HFF-Myc (cell line): ENCODE measurements around the gene PIP5K1A.

Experiments used
- DNase-seq: peaks from one replicate; pipeline ENCODE4 v3.0.0-alpha.2; 2011; ENCODE audit warnings: low read depth; ENCODE audit errors: extremely low read depth
- H3K4me3 ChIP-seq: replicated peaks from 2 replicates; pipeline ENCODE4 v1.5.1; 2011; ENCODE audit warnings: low read depth, mild to moderate bottlenecking, control low read depth, low read length
- TF ChIP-seq, protein P1 (sequence below): IDR thresholded peaks from 2 replicates; pipeline ENCODE4 v1.5.1; 2012; ENCODE audit warnings: mild to moderate bottlenecking, low read depth, low read length, control low read depth; ENCODE audit errors: missing control alignments

Gene PIP5K1A

DNA sequence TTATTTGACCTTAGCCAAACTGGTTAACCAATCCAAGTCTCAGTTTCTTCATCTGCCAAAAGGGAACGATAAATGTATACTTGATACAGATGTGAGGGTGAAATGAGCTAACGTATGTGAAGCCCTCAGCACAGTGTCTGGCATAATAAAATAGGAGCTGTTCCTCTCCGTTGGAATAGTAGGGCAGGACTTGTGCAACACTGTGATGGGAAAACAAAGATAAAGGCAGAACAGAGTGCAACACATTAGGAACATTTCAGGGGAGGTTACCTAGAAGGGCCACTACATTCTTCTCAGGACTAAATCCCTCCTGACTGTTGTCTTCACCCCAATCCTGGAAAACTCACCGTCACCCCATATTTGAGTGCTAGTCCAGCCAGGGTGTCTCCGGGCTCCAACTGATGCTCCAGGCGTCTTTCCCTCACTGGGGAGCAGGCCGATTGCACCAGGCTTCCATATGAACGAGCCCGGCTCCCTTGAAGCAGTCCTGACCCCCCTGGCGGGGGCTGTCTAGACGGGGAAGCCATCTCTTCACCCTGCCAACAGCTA is 33.5 kb upstream of the PIP5K1A start:
- DNase-seq, result no peak
- TF ChIP-seq, protein P1, sequence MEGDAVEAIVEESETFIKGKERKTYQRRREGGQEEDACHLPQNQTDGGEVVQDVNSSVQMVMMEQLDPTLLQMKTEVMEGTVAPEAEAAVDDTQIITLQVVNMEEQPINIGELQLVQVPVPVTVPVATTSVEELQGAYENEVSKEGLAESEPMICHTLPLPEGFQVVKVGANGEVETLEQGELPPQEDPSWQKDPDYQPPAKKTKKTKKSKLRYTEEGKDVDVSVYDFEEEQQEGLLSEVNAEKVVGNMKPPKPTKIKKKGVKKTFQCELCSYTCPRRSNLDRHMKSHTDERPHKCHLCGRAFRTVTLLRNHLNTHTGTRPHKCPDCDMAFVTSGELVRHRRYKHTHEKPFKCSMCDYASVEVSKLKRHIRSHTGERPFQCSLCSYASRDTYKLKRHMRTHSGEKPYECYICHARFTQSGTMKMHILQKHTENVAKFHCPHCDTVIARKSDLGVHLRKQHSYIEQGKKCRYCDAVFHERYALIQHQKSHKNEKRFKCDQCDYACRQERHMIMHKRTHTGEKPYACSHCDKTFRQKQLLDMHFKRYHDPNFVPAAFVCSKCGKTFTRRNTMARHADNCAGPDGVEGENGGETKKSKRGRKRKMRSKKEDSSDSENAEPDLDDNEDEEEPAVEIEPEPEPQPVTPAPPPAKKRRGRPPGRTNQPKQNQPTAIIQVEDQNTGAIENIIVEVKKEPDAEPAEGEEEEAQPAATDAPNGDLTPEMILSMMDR, result no peak
- H3K4me3 ChIP-seq, result peak overlapping the region; percentile 100

DNA sequence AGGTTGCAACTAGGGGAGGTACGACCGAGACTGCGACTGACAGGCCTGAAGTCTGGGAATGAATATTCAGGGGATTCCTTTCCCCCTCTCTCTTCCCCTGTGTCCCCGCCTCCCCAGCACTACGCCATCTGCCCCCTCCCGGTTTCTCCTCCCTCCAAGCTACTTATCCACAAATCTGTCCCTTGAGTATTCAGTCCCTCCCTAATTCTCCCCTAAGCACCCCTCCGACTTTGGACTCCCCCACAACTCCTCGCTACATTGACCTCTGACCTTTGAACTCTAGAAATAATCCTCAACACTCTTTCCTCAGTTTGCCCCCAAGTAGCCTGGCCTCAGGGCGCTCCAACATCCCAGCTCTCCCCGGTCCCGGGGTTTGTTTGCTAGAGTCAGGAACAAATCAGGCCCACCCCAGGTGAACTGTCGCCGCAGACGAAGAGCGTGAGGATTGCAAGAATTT is 33.0 kb upstream of the PIP5K1A start:
- TF ChIP-seq, protein P1, result no peak
- no peak for DNase-seq
- peak overlapping the region; percentile 100 for H3K4me3 ChIP-seq

DNA sequence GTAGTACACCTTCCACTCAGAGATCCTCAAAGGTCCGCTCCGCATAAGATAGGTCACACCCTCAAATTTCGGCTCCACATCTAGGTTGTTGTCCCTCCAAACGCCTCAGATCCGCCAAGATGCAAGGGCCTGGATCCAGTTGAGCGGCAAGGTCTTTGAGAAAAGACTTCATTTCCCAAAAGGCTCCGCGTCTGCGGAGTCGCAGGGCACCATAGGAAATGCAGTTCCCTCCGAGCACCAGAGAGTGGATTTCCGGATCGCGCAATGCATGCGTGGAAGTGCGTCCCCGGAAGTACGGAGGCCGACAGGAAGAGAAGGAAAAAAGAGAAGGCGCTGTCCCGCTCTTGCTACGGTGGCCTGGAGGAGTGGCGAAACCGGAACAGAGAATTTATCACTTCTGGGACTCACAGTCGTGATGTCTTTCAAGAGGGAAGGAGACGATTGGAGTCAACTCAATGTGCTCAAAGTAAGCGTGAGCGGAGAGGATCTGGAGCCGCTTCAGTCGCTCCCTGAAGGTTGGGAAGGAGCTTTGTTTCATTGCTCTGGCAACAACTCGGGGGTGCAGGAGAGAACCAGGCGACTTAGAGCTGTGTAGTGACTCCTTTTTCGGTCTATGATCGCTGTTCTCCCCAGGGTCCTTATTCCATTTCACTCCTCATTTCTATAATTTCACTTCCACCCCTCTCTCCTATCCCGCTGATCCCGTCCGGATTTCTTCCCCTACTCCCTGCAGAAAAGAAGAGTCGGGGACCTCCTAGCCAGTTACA is 32.4 kb upstream of the PIP5K1A start, which contains the start of the genes LYSMD1 and SCNM1:
LYSMD1 (minus strand) TSS at position 165 of the 767 bp plus-strand sequence. CDS start 644 bp downstream, outside the sequence.
SCNM1 (plus strand) TSS at position 407 of the 767 bp plus-strand sequence; CDS start at position 416, 9 bp downstream.
- peak within 1 kb of the TSS; percentile 100 for H3K4me3 ChIP-seq
- peak; percentile 98 for DNase-seq
- TF ChIP-seq, protein P1, result no peak

DNA sequence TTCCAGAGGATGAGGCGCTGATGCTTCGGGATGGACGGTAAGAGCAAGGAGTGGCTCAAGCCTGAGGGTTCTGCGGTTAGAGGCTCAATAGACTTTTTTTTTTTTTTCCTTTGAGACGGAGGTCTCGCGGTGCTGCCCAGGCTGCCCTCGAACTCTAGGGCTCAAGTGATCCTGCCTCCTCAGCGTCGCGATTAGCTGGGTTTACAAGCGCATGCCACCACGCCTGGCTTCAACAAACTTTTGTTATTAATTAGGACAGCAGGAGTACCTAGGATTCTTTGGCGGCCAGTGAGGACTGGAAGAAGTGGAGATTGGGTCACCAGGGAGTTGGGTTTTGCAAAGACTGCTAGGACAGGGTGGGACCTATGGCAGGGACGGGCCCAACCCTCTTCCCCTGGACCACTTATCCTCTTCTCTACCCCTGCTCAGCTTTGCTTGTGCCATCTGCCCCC is 31.8 kb upstream of the PIP5K1A start:
- TF ChIP-seq, protein P1, result no peak
- no peak for DNase-seq

DNA sequence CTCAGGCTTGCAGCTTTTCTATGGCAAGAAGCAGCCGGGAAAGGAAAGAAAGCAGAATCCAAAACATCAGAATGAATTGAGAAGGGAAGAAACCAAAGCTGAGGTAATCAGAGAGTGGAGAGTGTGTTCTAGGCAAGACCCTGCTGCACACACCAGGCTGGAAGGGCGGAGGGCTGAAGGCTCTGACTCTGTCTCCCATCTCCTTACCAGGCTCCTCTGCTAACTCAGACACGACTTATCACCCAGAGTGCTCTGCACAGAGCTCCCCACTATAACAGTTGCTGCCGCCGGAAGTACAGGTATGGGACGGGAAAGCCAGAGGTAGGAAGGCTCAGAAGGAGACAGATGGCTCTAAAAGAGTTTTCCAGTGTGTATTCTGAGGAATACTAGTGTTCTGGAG is 31.2 kb upstream of the PIP5K1A start:
- TF ChIP-seq, protein P1, result no peak
- peak overlapping the region; percentile 100 for H3K4me3 ChIP-seq
- DNase-seq, result no peak

More for the DNA sequence above, 31.8 kb upstream of the PIP5K1A start:
- H3K4me3 ChIP-seq, result peak overlapping the region; percentile 100

DNA sequence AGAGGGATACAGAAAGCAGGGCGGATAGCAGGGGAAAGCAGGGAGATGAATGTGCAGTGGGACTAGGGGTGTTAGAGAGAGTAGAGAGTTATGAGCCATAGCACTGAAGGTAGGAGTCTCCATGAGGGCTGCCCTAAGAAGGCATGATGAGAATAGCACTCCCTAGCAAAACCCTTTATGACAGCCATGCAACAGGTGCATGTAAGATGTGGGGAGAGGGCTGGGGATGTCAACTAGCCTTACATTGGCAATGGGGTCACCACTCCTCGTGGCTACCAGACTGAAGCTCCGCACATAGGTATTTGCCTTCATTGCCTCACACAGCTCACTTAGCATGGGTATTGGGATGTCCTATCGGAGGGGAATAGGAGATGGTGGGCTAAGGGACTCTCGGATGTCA is 27.2 kb upstream of the PIP5K1A start:
- TF ChIP-seq, protein P1, result no peak
- no peak for DNase-seq
- no peak overlapping the region for H3K4me3 ChIP-seq
